PC-3 (cell line): Measurements from ENCODE around the gene PKN2. TPM values are rescaled to one million over a fixed set of nuclear protein-coding genes. Genes with fewer than 3 reads are reported as not detected.
"Not testable (repeated sequence)": the region's sequence is repeated elsewhere in the genome, so short reads cannot be mapped to it uniquely, and the experiment has no call there.

Experiments
- ATAC-seq: fragments of 200-7000 bp; cut with Tn5 transposase; 2 replicates; pipeline ENCODE4 v1.9.1; 2020; ENCODE audit warnings: mild to moderate bottlenecking, moderate library complexity
- BruUV-seq: library from RNA; stranded (reverse); fragments of 400-500 nt; replicated peaks from 2 replicates; lab custom pipeline; 2021; lab: Mats Ljungman, UMichigan
- CTCF ChIA-PET: fragments of 300-600 bp; sonication (Branson Sonifier 250); formaldehyde crosslinking; loops from one replicate; lab custom pipeline; 2022; ENCODE audit warnings: antibody characterized with exemption; lab: Charles Lee
- POLR2A ChIA-PET: fragments of 300-600 bp; sonication (Branson Sonifier 250); formaldehyde crosslinking; loops from one replicate; lab custom pipeline; 2022; ENCODE audit warnings: antibody characterized with exemption; ENCODE audit not compliant: unreplicated experiment; lab: Charles Lee
- DNase-seq: peaks from one replicate; pipeline ENCODE4 v3.0.0-alpha.2; 2015
- H2AFZ ChIP-seq: fragments of 300-600 bp; sonication (generic); 2 replicates; pipeline ENCODE4 v1.6.0; 2016; ENCODE audit warnings: antibody characterized with exemption, low read length
- H3F3A ChIP-seq: fragments of 300-600 bp; sonication (generic); one replicate; pipeline ENCODE4 v1.6.0; 2017; ENCODE audit warnings: antibody characterized with exemption, low read length, control low read depth, mild to moderate bottlenecking; ENCODE audit not compliant: unreplicated experiment
- H3K27ac ChIP-seq: fragments of 300-600 bp; sonication (generic); 2 replicates; pipeline ENCODE4 v1.5.1; 2016; ENCODE audit warnings: mild to moderate bottlenecking, low read length
- H3K27me3 ChIP-seq: fragments of 300-600 bp; sonication (generic); 2 replicates; pipeline ENCODE4 v1.6.1; 2016; ENCODE audit warnings: low read length, mixed read lengths
- H3K36me3 ChIP-seq: fragments of 300-600 bp; sonication (generic); 2 replicates; pipeline ENCODE4 v1.6.1; 2016; ENCODE audit warnings: low read depth, mixed run types, low read length, mixed read lengths
- H3K4me1 ChIP-seq: fragments of 300-600 bp; sonication (generic); 2 replicates; pipeline ENCODE4 v1.5.1; 2016; ENCODE audit warnings: low read length; ENCODE audit not compliant: insufficient read depth
- H3K4me2 ChIP-seq: fragments of 300-600 bp; sonication (generic); 2 replicates; pipeline ENCODE4 v1.6.0; 2016; ENCODE audit warnings: low read length
- H3K4me3 ChIP-seq: fragments of 300-600 bp; sonication (generic); 2 replicates; pipeline ENCODE4 v1.5.1; 2016; ENCODE audit warnings: mild to moderate bottlenecking, low read length, mixed read lengths
- H3K79me2 ChIP-seq: fragments of 300-600 bp; sonication (generic); 2 replicates; pipeline ENCODE4 v1.6.1; 2017; ENCODE audit warnings: low read length, mixed read lengths
- H3K9ac ChIP-seq: fragments of 300-600 bp; sonication (generic); 2 replicates; pipeline ENCODE4 v1.6.0; 2016; ENCODE audit warnings: mild to moderate bottlenecking, low read length
- H3K9me2 ChIP-seq: fragments of 300-600 bp; sonication (generic); replicated peaks from 2 replicates; pipeline ENCODE4 v1.6.1; 2016; ENCODE audit warnings: mixed run types, low read length, mixed read lengths
- H3K9me3 ChIP-seq: fragments of 300-600 bp; sonication (generic); 2 replicates; pipeline ENCODE4 v1.6.1; 2016; ENCODE audit warnings: low read length, mixed read lengths
- H4K20me1 ChIP-seq: fragments of 300-600 bp; sonication (generic); 2 replicates; pipeline ENCODE4 v1.6.1; 2016; ENCODE audit warnings: low read length, mixed read lengths
- CTCF ChIP-seq: fragments of 300-600 bp; sonication (generic); conservative IDR thresholded peaks from 2 replicates; pipeline ENCODE4 v1.5.1; 2017; ENCODE audit warnings: antibody characterized with exemption, low read depth, mild to moderate bottlenecking, low read length
- EZH2 ChIP-seq: fragments of 300-600 bp; sonication (generic); IDR thresholded peaks from one replicate; pipeline ENCODE4 v1.6.1; 2017; ENCODE audit warnings: antibody characterized with exemption, mild to moderate bottlenecking, low read length; ENCODE audit not compliant: unreplicated experiment
- EZH2phosphoT487 ChIP-seq: fragments of 300-600 bp; sonication (generic); IDR thresholded peaks from 2 replicates; pipeline ENCODE4 v1.6.1; 2018; ENCODE audit warnings: mild to moderate bottlenecking, antibody characterized with exemption, low read length, borderline replicate concordance
- intact Hi-C: fragments of 100-400 bp; cut with micrococcal nuclease; formaldehyde crosslinking; loops from 2 replicates; pipeline ENCODE4 v1.9.0; 2023
- total RNA-seq: library from RNA; depleted of rRNA; stranded (reverse); fragments of >200 nt; gene quantifications from 2 replicates; pipeline ENCODE4 v1.2.3, GENCODE V29; 2014

The PKN2 gene
- total RNA-seq, 1 experiment from 2014 or later: 20.8 TPM

GRCh38 chr1:88877382-88877825 lies 193.3 kb downstream of the PKN2 start:
- intact Hi-C loops: loop anchor here (1.0 to 5.0 kb wide), 3 partner anchors 141 to 325 kb away; no protein-coding TSS in a partner anchor
- CTCF ChIA-PET: interaction anchor here (1.5 kb wide), 1 partner anchor 222 kb away, joined by 3 read pairs; no protein-coding TSS in a partner anchor

DNA sequence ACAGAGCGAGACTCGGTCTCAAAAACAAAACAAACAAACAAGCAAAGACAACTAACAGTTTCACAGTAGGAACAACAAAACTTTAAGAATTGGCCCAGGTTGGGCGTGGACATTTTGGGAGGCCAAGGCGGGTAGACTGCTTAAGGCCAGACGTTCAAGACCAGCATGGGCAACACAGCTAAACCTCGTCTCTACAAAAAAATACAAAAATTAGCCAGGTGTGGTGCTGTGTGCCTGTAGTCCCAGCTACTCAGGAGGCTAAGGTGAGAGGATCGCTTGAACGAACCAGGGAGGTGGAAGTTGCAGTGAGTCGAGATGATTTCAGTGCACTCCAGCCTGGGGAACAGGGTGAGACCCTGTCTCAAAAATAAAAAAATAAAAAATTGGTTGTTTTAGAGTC lies 193.8 kb downstream of the PKN2 start:
- no TSS peak for BruUV-seq
- Histone ChIP-seq H3K27ac (no peak overlapping the region), H3F3A (no peaks in the 10 kb centered on the region), H2AFZ (no peak overlapping the region), H3K9me3 (no peaks in the 10 kb centered on the region), H4K20me1 (0 out of 2 replicates have a peak, but pooled peaks cover 8% of the 10 kb centered on the region), H3K9me2 (no peaks in the 10 kb centered on the region), H3K36me3 (peaks cover 14% of the 10 kb centered on the region; the same call in 1 of the 2 replicates), H3K27me3 (no peaks in the 10 kb centered on the region), H3K4me3 (no peak overlapping the region), H3K9ac (no peak overlapping the region), H3K79me2 (peaks cover 42% of the 10 kb centered on the region), H3K4me2 (no peak overlapping the region), H3K4me1 (peaks cover 8% of the 10 kb centered on the region; the same call in 1 of the 2 replicates)
- ChIA-PET CTCF (interaction anchor here (0.7 to 1.5 kb wide), 3 partner anchors 222 to 576 kb away, joined by 3 to 4 read pairs (median 3); no protein-coding TSS in a partner anchor), POLR2A (no interaction called here)
- no peak for TF ChIP-seq EZH2phosphoT487
- no peak for TF ChIP-seq EZH2
- no peak for TF ChIP-seq CTCF
- no peak for DNase-seq
- intact Hi-C loops: loop anchor here (1.0 to 5.0 kb wide), 3 partner anchors 142 to 326 kb away; no protein-coding TSS in a partner anchor
- ATAC-seq: peak; percentile 51

More at GRCh38 chr1:88877382-88877825, 193.3 kb downstream of the PKN2 start:
- H3K79me2 ChIP-seq: peaks cover 46% of the 10 kb centered on the region
- no peaks in the 10 kb centered on the region for H3F3A ChIP-seq
- DNase-seq (peak; percentile 62), ATAC-seq (peak; percentile 48)
- no TSS peak for BruUV-seq
- H3K4me3 ChIP-seq: no peak overlapping the region
- no peaks in the 10 kb centered on the region for H3K27me3 ChIP-seq
- H4K20me1 ChIP-seq: 0 out of 2 replicates have a peak, but pooled peaks cover 8% of the 10 kb centered on the region
- POLR2A ChIA-PET: no interaction called here
- peak; percentile 70 for TF ChIP-seq CTCF
- TF ChIP-seq EZH2: no peak
- no peak overlapping the region for H2AFZ ChIP-seq
- H3K9me2 ChIP-seq: no peaks in the 10 kb centered on the region
- H3K4me2 ChIP-seq: no peak overlapping the region
- no peaks in the 10 kb centered on the region for H3K9me3 ChIP-seq
- no peak overlapping the region for H3K9ac ChIP-seq
- H3K4me1 ChIP-seq: peaks cover 8% of the 10 kb centered on the region; the same call in 1 of the 2 replicates
- H3K36me3 ChIP-seq: peaks cover 9% of the 10 kb centered on the region; the same call in 1 of the 2 replicates
- no peak overlapping the region for H3K27ac ChIP-seq

DNA sequence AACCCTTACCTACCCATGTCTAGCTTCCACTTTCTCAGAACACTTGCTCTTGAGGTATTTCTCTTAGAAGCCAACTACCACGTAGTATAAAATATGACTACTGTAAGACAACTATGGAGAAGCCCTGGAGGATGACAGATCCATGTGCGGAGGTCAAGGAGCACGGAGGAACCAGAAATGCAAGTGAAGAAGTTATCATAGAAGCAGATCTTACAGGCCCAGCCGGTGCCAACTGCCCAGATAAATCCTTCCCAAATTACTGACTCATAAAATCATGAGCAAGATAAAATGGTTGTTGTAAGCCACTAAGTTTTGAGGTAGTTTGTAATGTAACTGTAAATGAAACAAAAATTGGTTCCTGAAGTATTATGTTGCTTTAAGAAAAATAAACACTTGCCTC lies 194.7 kb downstream of the PKN2 start:
- DNase-seq: peak; percentile 55
- POLR2A ChIA-PET: no interaction called here
- ATAC-seq: no peak; the same call in 1 of the 2 replicates
- 0 out of 2 replicates have a peak, but pooled peaks cover 8% of the 10 kb centered on the region for H4K20me1 ChIP-seq
- intact Hi-C loops: loop anchor here (5.0 kb wide), 1 partner anchor 326 kb away; no protein-coding TSS in a partner anchor
- H3K9ac ChIP-seq: no peak overlapping the region
- TF ChIP-seq EZH2: no peak
- no peak for TF ChIP-seq EZH2phosphoT487
- no peak for TF ChIP-seq CTCF
- CTCF ChIA-PET: interaction anchor here (0.6 kb wide), 1 partner anchor 266 kb away, joined by 3 read pairs; no protein-coding TSS in a partner anchor
- H3K4me3 ChIP-seq: no peak overlapping the region
- no peak overlapping the region for H3K27ac ChIP-seq
- peaks cover 8% of the 10 kb centered on the region; the same call in 1 of the 2 replicates for H3K4me1 ChIP-seq
- peaks cover 19% of the 10 kb centered on the region; the same call in 1 of the 2 replicates for H3K36me3 ChIP-seq
- BruUV-seq: no TSS peak
- peak overlapping the region; percentile 31; the same call in 1 of the 2 replicates for H3K4me2 ChIP-seq
- peaks cover 38% of the 10 kb centered on the region for H3K79me2 ChIP-seq
- no peaks in the 10 kb centered on the region for H3K9me2 ChIP-seq
- no peak overlapping the region for H2AFZ ChIP-seq
- H3F3A ChIP-seq: no peaks in the 10 kb centered on the region
- no peaks in the 10 kb centered on the region for H3K27me3 ChIP-seq
- no peaks in the 10 kb centered on the region for H3K9me3 ChIP-seq

DNA sequence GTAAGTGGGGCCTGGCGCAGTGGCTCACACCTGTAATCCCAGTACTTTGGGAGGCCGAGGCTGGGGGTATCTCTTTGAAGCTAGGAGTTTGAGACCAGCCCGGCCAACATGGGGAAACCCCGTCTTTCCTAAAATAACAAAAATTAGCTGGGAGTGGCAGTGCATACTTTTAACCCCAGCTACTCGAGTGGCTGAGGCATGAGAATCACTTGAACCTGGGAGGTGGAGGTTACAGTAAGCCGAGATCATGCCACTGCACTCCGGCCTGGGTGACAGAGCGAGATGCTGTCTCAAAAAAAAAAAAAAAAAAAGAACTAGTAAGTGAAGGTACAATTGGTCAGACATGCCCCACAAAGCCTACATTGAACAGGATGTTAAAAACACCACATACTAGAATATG lies 196.6 kb downstream of the PKN2 start:
- H2AFZ ChIP-seq, CTCF ChIA-PET, DNase-seq, H3K27me3 ChIP-seq, H3K4me2 ChIP-seq, H3K9me3 ChIP-seq, intact Hi-C loops, H3K9me2 ChIP-seq, H3K9ac ChIP-seq, H3K4me1 ChIP-seq, H3F3A ChIP-seq, POLR2A ChIA-PET, H3K4me3 ChIP-seq, H3K27ac ChIP-seq, ATAC-seq, BruUV-seq, H4K20me1 ChIP-seq: not testable (repeated sequence)
- Histone ChIP-seq H3K36me3 (peaks cover 30% of the 10 kb centered on the region; the same call in 1 of the 2 replicates), H3K79me2 (peaks cover 19% of the 10 kb centered on the region; the same call in 1 of the 2 replicates)
